HG03520 (cell line): ENCODE results near the gene CCDC190.
"Not testable (repeated sequence)": the region's sequence is repeated elsewhere in the genome, so short reads cannot be mapped to it uniquely, and the experiment has no call there.

Source experiments
- ATAC-seq: cut with Tn5 transposase; IDR thresholded peaks from one replicate; pipeline ENCODE4 v1.9.1; 2021; ENCODE audit warnings: mild to moderate bottlenecking, moderate library complexity; ENCODE audit not compliant: unreplicated experiment

Gene CCDC190

GRCh38 chr1:162861101-162861500 lies at the start of gene CCDC190:
Gene CCDC190, minus strand, starts transcription at chr1:162861175. Its CDS starts 1,529 bp downstream, at chr1:162859646.
- no peak for ATAC-seq

- ATAC-seq = no peak
Observed at GRCh38 chr1:162910161-162910560, 49.2 kb upstream of the CCDC190 start.

- no peak for ATAC-seq
Observed at GRCh38 chr1:162908780-162909179, 47.8 kb upstream of the CCDC190 start.

- ATAC-seq = no peak
Observed at GRCh38 chr1:162908236-162908635, 47.3 kb upstream of the CCDC190 start.

- ATAC-seq = no peak
Observed at GRCh38 chr1:162906485-162906884, 45.5 kb upstream of the CCDC190 start.

- ATAC-seq = no peak
Observed at GRCh38 chr1:162905174-162906158, 44.5 kb upstream of the CCDC190 start.

- ATAC-seq = no peak
Observed at GRCh38 chr1:162904579-162904978, 43.6 kb upstream of the CCDC190 start.

- no peak for ATAC-seq
Observed at GRCh38 chr1:162904023-162904422, 43.0 kb upstream of the CCDC190 start.

GRCh38 chr1:162903246-162903645 lies 42.3 kb upstream of the CCDC190 start:
- ATAC-seq = no peak

GRCh38 chr1:162902416-162902815 lies 41.4 kb upstream of the CCDC190 start:
- ATAC-seq = no peak

- ATAC-seq = no peak
Observed at GRCh38 chr1:162901243-162901642, 40.3 kb upstream of the CCDC190 start.

GRCh38 chr1:162899422-162900146 lies 38.6 kb upstream of the CCDC190 start:
- ATAC-seq = no peak

GRCh38 chr1:162893612-162893908 lies 32.6 kb upstream of the CCDC190 start:
- ATAC-seq = no peak

GRCh38 chr1:162892906-162893611 lies 32.1 kb upstream of the CCDC190 start:
- no peak for ATAC-seq

- ATAC-seq = no peak
Observed at GRCh38 chr1:162889989-162890388, 29.0 kb upstream of the CCDC190 start.

GRCh38 chr1:162886705-162887104 lies 25.7 kb upstream of the CCDC190 start:
- ATAC-seq = no peak

- no peak for ATAC-seq
Observed at GRCh38 chr1:162885265-162885664, 24.3 kb upstream of the CCDC190 start.

- no peak for ATAC-seq
Observed at GRCh38 chr1:162884831-162885230, 23.9 kb upstream of the CCDC190 start.

- no peak for ATAC-seq
Observed at GRCh38 chr1:162882248-162882674, 21.3 kb upstream of the CCDC190 start.

GRCh38 chr1:162881590-162881989 lies 20.6 kb upstream of the CCDC190 start:
- no peak for ATAC-seq

- not testable (repeated sequence) for ATAC-seq
Observed at GRCh38 chr1:162880617-162881016, 19.6 kb upstream of the CCDC190 start.
